GM19023 (cell line): Measurements from ENCODE around the gene RAB27B.
"Not testable (repeated sequence)": the region's sequence is repeated elsewhere in the genome, so short reads cannot be mapped to it uniquely, and the experiment has no call there.

Experiments
- ATAC-seq: cut with Tn5 transposase; IDR thresholded peaks from one replicate; pipeline ENCODE4 v1.9.1; 2021; ENCODE audit warnings: mild to moderate bottlenecking, moderate library complexity; ENCODE audit not compliant: unreplicated experiment

RAB27B gene

GRCh38 chr18:54828281-54828881 lies at the start of gene RAB27B:
Gene RAB27B, plus strand, starts transcription at chr18:54828477. Its CDS starts 49,109 bp downstream, at chr18:54877586.
- peak; percentile 52 for ATAC-seq

- no peak for ATAC-seq
Observed at GRCh38 chr18:54780285-54780861, 47.9 kb upstream of the RAB27B start.

GRCh38 chr18:54780970-54781369 lies 47.3 kb upstream of the RAB27B start:
- ATAC-seq: no peak

- ATAC-seq: no peak
Observed at GRCh38 chr18:54783139-54783538, 45.1 kb upstream of the RAB27B start.

GRCh38 chr18:54786206-54786605 lies 42.1 kb upstream of the RAB27B start:
- ATAC-seq: no peak

GRCh38 chr18:54787121-54787520 lies 41.2 kb upstream of the RAB27B start:
- no peak for ATAC-seq

GRCh38 chr18:54787616-54788015 lies 40.7 kb upstream of the RAB27B start:
- no peak for ATAC-seq

- ATAC-seq: no peak
Observed at GRCh38 chr18:54790109-54790508, 38.2 kb upstream of the RAB27B start.

- no peak for ATAC-seq
Observed at GRCh38 chr18:54791657-54792056, 36.6 kb upstream of the RAB27B start.

GRCh38 chr18:54792079-54792478 lies 36.2 kb upstream of the RAB27B start:
- ATAC-seq: no peak

GRCh38 chr18:54794823-54795222 lies 33.5 kb upstream of the RAB27B start:
- ATAC-seq: no peak

GRCh38 chr18:54798186-54798585 lies 30.1 kb upstream of the RAB27B start:
- ATAC-seq: no peak

- no peak for ATAC-seq
Observed at GRCh38 chr18:54801374-54801773, 26.9 kb upstream of the RAB27B start.

- ATAC-seq: no peak
Observed at GRCh38 chr18:54802178-54802577, 26.1 kb upstream of the RAB27B start.

- ATAC-seq: no peak
Observed at GRCh38 chr18:54802686-54803395, 25.4 kb upstream of the RAB27B start.

GRCh38 chr18:54805571-54806334 lies 22.5 kb upstream of the RAB27B start:
- no peak for ATAC-seq

GRCh38 chr18:54806526-54806925 lies 21.8 kb upstream of the RAB27B start:
- no peak for ATAC-seq

GRCh38 chr18:54807303-54807702 lies 21.0 kb upstream of the RAB27B start:
- no peak for ATAC-seq

- not testable (repeated sequence) for ATAC-seq
Observed at GRCh38 chr18:54810662-54811061, 17.6 kb upstream of the RAB27B start.

- peak; percentile 76 for ATAC-seq
Observed at GRCh38 chr18:54812885-54813284, 15.4 kb upstream of the RAB27B start.

- no peak for ATAC-seq
Observed at GRCh38 chr18:54813305-54813704, 15.0 kb upstream of the RAB27B start.
